ENCODE results near the gene HBS1L. TPM values are rescaled to one million over a fixed set of nuclear protein-coding genes. Genes with fewer than 3 reads are reported as not detected.

HBS1L gene
- total and polyA plus RNA-seq, 8 donors = 14.3 to 63.5 (median 30.7) TPM

DNA sequence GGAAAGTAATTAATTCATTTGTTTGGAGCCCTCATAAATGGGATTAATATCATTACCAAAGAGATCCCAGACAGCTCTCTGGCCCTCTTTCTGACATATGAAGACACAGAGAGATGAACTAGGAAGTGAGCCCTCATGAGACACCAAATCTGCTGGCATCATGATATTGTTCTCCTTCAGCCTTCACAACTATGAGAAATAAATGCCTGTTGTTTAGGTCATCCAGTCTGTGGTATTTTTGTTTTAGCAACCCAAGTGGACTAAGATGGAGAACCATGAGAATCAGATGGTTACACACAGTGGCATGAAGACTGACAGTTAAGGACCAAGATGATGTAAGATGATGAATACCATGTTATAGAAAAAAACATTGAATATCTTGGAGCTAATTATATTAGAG lies 16.9 kb upstream of the HBS1L start:
- no peaks in the 10 kb centered on the region for H3K36me3 ChIP-seq
- intact Hi-C loops (cut with DNase I; ENCODE audit: low total_unique reads) = no loop called here
- peaks cover 0 to 8% (median 0%) of the 10 kb centered on the region in 4 donors for H3K4me1 ChIP-seq
- no peaks in the 10 kb centered on the region for H3K27me3 ChIP-seq
- H3K4me3 ChIP-seq = no peak overlapping the region
- no peak overlapping the region for H3K27ac ChIP-seq
- no peak for DNase-seq
- TF ChIP-seq CTCF (IDR thresholded peaks at IDR 0.05) = no peak
- TF ChIP-seq POLR2AphosphoS5 (IDR thresholded peaks at IDR 0.05) = no peak
- TF ChIP-seq EP300 (IDR thresholded peaks at IDR 0.05) = no peak
- TF ChIP-seq POLR2A (IDR thresholded peaks at IDR 0.05) = no peak
- no peaks in the 10 kb centered on the region for H3K9me3 ChIP-seq

DNA sequence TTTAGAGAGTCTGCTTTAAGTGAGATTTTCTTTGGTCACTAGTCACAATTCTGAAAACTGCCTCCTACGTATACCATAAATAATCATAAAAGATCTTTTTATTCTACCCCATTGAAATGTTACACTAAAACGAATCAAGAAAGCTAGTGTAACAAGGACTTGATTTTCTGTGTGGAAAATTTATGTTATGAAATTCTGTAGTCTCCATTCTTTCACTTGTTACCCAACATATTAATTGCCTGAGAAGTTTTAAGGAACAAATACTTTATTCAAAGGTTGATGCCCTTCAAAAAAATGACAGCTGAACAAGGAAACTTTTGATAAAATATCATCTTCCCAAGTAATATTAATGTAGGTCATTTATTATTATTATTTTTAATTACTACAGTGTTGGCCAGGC lies 13.3 kb upstream of the HBS1L start:
- H3K4me1 ChIP-seq = peaks cover 0 to 4% (median 0%) of the 10 kb centered on the region in 4 donors
- intact Hi-C loops (cut with DNase I; ENCODE audit: low total_unique reads) = no loop called here
- TF ChIP-seq POLR2A (IDR thresholded peaks at IDR 0.05) (no peak), POLR2AphosphoS5 (IDR thresholded peaks at IDR 0.05) (no peak), CTCF (IDR thresholded peaks at IDR 0.05) (no peak), EP300 (IDR thresholded peaks at IDR 0.05) (no peak)
- no peak overlapping the region for H3K4me3 ChIP-seq
- DNase-seq = no peak
- H3K36me3 ChIP-seq = no peaks in the 10 kb centered on the region
- H3K27me3 ChIP-seq = no peaks in the 10 kb centered on the region
- 81 to 91% (median 89%) methylated on average over 2 of the region's 2 CpGs for WGBS, 5 donors
- no peaks in the 10 kb centered on the region for H3K9me3 ChIP-seq
- no peak overlapping the region for H3K27ac ChIP-seq

GRCh38 chr6:135066806-135067205 lies 12.2 kb upstream of the HBS1L start:
- intact Hi-C loops (cut with DNase I; ENCODE audit: low total_unique reads) = no loop called here
- 47 to 61% (median 56%) methylated on average over 3 of the region's 3 CpGs for WGBS, 5 donors
- Histone ChIP-seq H3K9me3 (no peaks in the 10 kb centered on the region), H3K36me3 (no peaks in the 10 kb centered on the region), H3K4me3 (no peak overlapping the region), H3K27ac (no peak overlapping the region), H3K27me3 (no peaks in the 10 kb centered on the region), H3K4me1 (no peaks in the 10 kb centered on the region)
- DNase-seq = no peak
- TF ChIP-seq POLR2A (IDR thresholded peaks at IDR 0.05) (no peak), CTCF (IDR thresholded peaks at IDR 0.05) (no peak), POLR2AphosphoS5 (IDR thresholded peaks at IDR 0.05) (no peak), EP300 (IDR thresholded peaks at IDR 0.05) (no peak)

- WGBS, 5 donors = 58 to 76% (median 67%) methylated on average over 2 of the region's 2 CpGs
- intact Hi-C loops (cut with DNase I; ENCODE audit: low total_unique reads) = no loop called here
- Histone ChIP-seq H3K27ac (no peak overlapping the region), H3K9me3 (no peaks in the 10 kb centered on the region), H3K4me1 (no peaks in the 10 kb centered on the region), H3K36me3 (no peaks in the 10 kb centered on the region), H3K4me3 (no peak overlapping the region), H3K27me3 (no peaks in the 10 kb centered on the region)
- TF ChIP-seq EP300 (IDR thresholded peaks at IDR 0.05) (no peak), CTCF (IDR thresholded peaks at IDR 0.05) (no peak), POLR2AphosphoS5 (IDR thresholded peaks at IDR 0.05) (no peak), POLR2A (IDR thresholded peaks at IDR 0.05) (no peak)
- no peak for DNase-seq
Measured at GRCh38 chr6:135066397-135066796, 11.8 kb upstream of the HBS1L start.

All from stomach (tissue), 9 donors.